OCI-LY1 (cell line): ENCODE measurements around the gene COX6A2.
A peak's percentile ranks its signal among the peaks of the same experiment; 100 is the strongest.

ENCODE experiments used
- H2AFZ ChIP-seq: fragments of 200-600 bp; sonication (generic), shearing (Covaris generic); 2 replicates; pipeline ENCODE4 v1.6.0; 2014; ENCODE audit warnings: antibody characterized with exemption, mild to moderate bottlenecking, low read length
- H3F3A ChIP-seq: fragments of 200-600 bp; sonication (generic), shearing (Covaris generic); 2 replicates; pipeline ENCODE4 v1.6.0; 2014; ENCODE audit warnings: mild to moderate bottlenecking, antibody characterized with exemption, low read length, moderate library complexity; ENCODE audit not compliant: insufficient read depth
- H3K27ac ChIP-seq: fragments of 200-600 bp; sonication (generic); 2 replicates; pipeline ENCODE4 v1.5.1; 2014; ENCODE audit warnings: low read length, mixed run types, mild to moderate bottlenecking, low read depth; ENCODE audit not compliant: poor library complexity, severe bottlenecking
- H3K27me3 ChIP-seq: fragments of 200-600 bp; sonication (generic); 2 replicates; pipeline ENCODE4 v1.6.0; 2014; ENCODE audit warnings: antibody characterized with exemption, mild to moderate bottlenecking, low read length, moderate library complexity; ENCODE audit not compliant: insufficient read depth
- H3K36me3 ChIP-seq: fragments of 200-600 bp; sonication (generic); 2 replicates; pipeline ENCODE4 v1.6.1; 2014; ENCODE audit warnings: mild to moderate bottlenecking, antibody characterized with exemption, low read length, moderate library complexity, mixed read lengths; ENCODE audit not compliant: insufficient read depth
- H3K4me1 ChIP-seq: fragments of 200-600 bp; sonication (generic); 2 replicates; pipeline ENCODE4 v1.5.1; 2014; ENCODE audit warnings: mild to moderate bottlenecking, low read length, moderate library complexity; ENCODE audit not compliant: insufficient read depth, severe bottlenecking
- H3K4me2 ChIP-seq: fragments of 200-600 bp; sonication (generic), shearing (Covaris generic); 2 replicates; pipeline ENCODE4 v1.6.1; 2014; ENCODE audit warnings: low read length
- H3K4me3 ChIP-seq: fragments of 200-600 bp; sonication (generic); 2 replicates; pipeline ENCODE4 v1.5.1; 2014; ENCODE audit warnings: low read length, low read depth, mild to moderate bottlenecking, mixed read lengths; ENCODE audit not compliant: poor library complexity, severe bottlenecking
- H3K79me2 ChIP-seq: fragments of 200-600 bp; shearing (Covaris generic); 2 replicates; pipeline ENCODE4 v1.6.1; 2016; ENCODE audit warnings: mixed run types, low read length, mixed read lengths; ENCODE audit not compliant: insufficient read depth
- H3K9ac ChIP-seq: fragments of 200-600 bp; sonication (generic), shearing (Covaris generic); 2 replicates; pipeline ENCODE4 v1.6.1; 2014; ENCODE audit warnings: mild to moderate bottlenecking, low read length, mixed read lengths
- H3K9me2 ChIP-seq: fragments of 200-600 bp; sonication (generic), shearing (Covaris generic); 2 replicates; pipeline ENCODE4 v1.6.1; 2014; ENCODE audit warnings: low read depth, mild to moderate bottlenecking, low read length, mixed read lengths
- H3K9me3 ChIP-seq: fragments of 200-600 bp; shearing (Covaris generic); 2 replicates; pipeline ENCODE4 v1.6.1; 2014; ENCODE audit warnings: low read length, mixed read lengths
- H4K20me1 ChIP-seq: fragments of 200-600 bp; sonication (generic), shearing (Covaris generic); 2 replicates; pipeline ENCODE4 v1.6.0; 2016; ENCODE audit warnings: mild to moderate bottlenecking, low read length; ENCODE audit not compliant: insufficient read depth
- CTCF ChIP-seq: fragments of 200-600 bp; sonication (generic), shearing (Covaris generic); IDR thresholded peaks from 2 replicates; pipeline ENCODE4 v1.5.1; 2017; ENCODE audit warnings: mild to moderate bottlenecking, antibody characterized with exemption, low read length, moderate library complexity, mixed read lengths
- EZH2 ChIP-seq: fragments of 200-600 bp; sonication (generic), shearing (Covaris generic); IDR thresholded peaks from 2 replicates; pipeline ENCODE4 v1.8.0; 2017; ENCODE audit warnings: borderline replicate concordance, mixed run types, mild to moderate bottlenecking, antibody characterized with exemption, low read length, moderate library complexity, mixed read lengths

The COX6A2 gene

DNA sequence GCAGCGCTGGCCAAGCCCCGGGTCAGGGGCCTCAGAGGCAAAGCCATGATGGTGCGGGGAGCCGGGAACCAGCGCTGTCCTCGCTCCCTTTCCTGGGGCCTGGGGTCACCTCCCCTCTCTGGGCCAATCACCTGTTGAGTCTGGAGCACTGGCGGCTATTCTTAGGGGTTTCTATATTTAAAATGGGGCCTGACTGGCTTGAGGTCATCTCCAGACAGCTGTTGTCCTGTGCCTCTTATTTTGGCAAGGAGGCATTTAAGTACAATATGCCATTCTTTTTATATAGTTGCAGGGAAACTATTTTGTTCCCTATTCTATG lies at the start of gene COX6A2:
Gene COX6A2 (minus strand): TSS at position 82 of the 319 bp plus-strand sequence. CDS start 35 bp downstream, at position 47.
- Histone ChIP-seq H3F3A (no peaks in the 10 kb centered on the region), H2AFZ (no peak within 1 kb of the TSS)

DNA sequence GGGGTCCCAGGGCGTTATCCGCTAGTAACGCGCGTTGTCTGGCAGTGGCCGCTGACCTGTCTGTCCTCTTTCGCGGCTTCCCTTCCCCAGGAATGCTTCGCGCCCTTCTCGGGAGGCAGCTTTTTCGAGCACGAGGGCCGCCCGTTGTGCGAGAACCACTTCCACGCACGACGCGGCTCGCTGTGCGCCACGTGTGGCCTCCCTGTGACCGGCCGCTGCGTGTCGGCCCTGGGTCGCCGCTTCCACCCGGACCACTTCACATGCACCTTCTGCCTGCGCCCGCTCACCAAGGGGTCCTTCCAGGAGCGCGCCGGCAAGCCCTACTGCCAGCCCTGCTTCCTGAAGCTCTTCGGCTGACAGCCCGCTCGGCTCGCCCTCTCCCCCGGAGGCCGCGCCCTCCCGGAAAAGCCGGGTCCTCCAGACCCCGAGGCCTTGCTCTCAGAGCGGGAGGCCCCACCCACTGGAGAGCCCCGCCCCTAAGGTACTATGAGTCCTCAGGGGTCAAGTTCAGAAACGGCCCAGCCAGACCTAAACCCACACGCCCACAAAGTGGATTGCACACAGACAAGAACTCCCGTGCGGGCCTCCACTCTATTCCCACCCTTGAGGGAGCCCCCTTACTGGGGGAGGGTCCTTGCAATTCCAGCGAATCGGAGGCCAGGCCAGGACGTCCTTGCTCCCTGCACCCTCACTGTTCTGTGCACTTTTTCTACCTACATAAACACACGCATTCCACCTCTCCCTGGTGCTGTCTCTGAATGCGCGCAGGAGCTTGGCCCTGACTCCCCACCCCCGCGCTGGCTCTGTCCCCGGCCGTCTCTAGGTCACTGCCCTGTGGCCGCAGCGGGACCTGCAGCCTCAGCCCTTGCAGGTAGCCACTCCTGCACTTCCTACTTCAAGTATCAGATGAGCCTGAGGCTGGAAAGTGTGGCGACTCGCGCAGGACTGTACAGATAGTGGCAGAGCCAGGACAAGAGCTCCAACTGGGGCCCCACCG lies 49.4 kb upstream of the COX6A2 start:
- peak overlapping the region; percentile 48; the same call in 1 of the 2 replicates for H3K9ac ChIP-seq
- H2AFZ ChIP-seq = no peak overlapping the region

More for the DNA sequence above, at the start of gene COX6A2:
- Histone ChIP-seq H3K4me1 (no peaks in the 10 kb centered on the region), H3K36me3 (no peaks in the 10 kb centered on the region), H3K27ac (no peak within 1 kb of the TSS), H3K79me2 (no peaks in the 10 kb centered on the region), H3K27me3 (no peaks in the 10 kb centered on the region), H4K20me1 (no peaks in the 10 kb centered on the region), H3K4me3 (no peak within 1 kb of the TSS), H3K9ac (no peak within 1 kb of the TSS), H3K9me2 (no peaks in the 10 kb centered on the region), H3K9me3 (no peaks in the 10 kb centered on the region), H3K4me2 (no peak within 1 kb of the TSS)
- TF ChIP-seq EZH2 (no peak), CTCF (no peak)

More for the DNA sequence above, 49.4 kb upstream of the COX6A2 start:
- no peaks in the 10 kb centered on the region for H3K79me2 ChIP-seq
- no peaks in the 10 kb centered on the region for H3K9me3 ChIP-seq
- no peak overlapping the region for H3K27ac ChIP-seq
- peaks cover 4% of the 10 kb centered on the region for H3K27me3 ChIP-seq
- H3K4me2 ChIP-seq = peak overlapping the region; percentile 76
- no peaks in the 10 kb centered on the region for H3K36me3 ChIP-seq
- peaks cover 6% of the 10 kb centered on the region for H3K4me1 ChIP-seq
- H4K20me1 ChIP-seq = no peaks in the 10 kb centered on the region
- H3K4me3 ChIP-seq = peak overlapping the region; percentile 62
- H3K9me2 ChIP-seq = no peaks in the 10 kb centered on the region
- TF ChIP-seq CTCF = no peak
- no peak for TF ChIP-seq EZH2
- H3F3A ChIP-seq = no peaks in the 10 kb centered on the region
